ENCODE results near the gene REPIN1. TPM values are rescaled to one million over a fixed set of nuclear protein-coding genes. Genes with fewer than 3 reads are reported as not detected.

The REPIN1 gene
- total RNA-seq: 54.8 and 57.9 TPM in 2 replicates

DNA sequence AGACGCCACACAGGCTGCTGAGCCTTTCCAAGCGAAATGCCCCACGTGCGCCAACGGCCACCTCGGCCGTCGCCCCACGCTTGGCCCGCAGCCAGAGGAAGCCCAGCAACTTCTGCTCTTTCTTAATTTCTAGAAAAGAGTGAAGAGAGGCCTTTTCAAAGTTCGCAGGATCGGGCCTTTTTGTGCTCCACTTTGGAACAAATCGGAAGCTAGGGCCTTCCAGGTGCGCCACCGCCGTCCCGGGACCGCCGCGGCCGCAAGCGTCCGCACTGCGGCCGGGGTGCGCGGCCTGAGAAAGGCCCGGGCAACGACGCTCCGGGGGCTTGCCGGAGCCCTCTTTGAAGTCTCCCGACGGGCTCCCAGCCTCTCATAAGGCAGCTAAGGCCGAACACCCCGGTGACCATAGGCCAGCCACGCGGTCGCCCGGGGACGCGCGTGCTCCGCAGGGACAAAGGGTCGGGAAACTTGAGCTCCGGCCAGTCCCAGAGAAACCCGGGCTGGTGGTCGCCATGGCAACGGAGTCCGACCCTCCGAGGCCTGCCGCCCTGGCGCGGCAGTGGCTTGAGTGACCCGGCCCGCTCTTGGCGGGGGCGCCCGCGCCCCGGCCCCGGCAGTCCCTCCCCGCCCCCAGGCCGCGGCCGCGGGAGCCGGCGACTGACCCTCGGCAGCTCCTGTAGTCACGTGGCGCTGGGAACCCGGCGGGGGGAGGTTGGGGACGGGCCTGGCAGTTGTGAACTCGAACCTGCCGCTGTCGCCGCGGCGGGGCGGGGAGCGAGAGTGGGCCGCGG lies at the start of gene REPIN1:
REPIN1 (plus strand) TSS at position 727 of the 788 bp plus-strand sequence. CDS start 890 bp downstream, outside the sequence.

DNA sequence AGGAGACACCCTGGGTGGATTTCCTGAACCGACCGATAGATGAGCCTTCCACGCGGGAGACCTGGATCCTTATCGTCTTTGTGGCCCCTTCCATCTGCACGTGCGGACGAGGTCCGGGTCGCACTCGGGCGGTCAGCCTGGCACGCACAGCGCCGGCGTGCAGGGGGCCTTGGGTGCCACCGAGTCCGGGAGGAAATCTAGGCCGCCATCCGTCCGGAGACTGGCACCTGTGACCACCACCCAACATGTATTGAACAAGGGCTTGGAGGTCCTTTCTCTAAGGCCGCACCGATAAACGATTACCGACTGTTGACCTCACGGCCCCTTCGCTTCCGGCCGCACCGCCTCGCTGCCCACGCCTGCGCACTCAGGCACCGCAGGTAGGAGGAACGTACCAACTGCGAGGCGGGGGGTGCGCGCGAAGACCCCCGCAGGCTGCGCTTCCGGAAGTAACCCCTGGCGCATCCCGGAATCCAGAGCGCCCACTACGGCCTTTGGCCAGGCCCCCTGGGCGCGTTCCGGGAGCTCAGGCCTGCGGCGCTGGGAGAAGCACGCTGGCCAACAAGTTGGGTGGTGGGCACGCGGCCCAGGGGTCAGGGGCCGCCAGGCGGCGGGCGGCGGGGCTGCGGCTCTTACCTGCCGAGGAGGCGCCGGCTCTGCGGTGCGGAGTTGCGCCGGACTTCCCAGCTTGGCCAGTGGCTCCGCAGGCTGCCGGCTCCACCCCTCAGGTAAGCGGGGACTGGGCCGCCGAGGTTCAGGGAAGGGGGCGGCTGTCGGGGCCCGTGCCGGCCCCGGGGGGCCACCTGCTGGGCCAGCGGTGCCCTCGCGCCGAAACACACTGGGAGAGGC lies 45.6 kb upstream of the REPIN1 start, which contains the start of the genes ACTR3C and LRRC61:
ACTR3C (minus strand) TSS at position 713 of the 849 bp plus-strand sequence. CDS start 28,249 bp downstream, outside the sequence.
LRRC61 (plus strand) TSS at position 523 of the 849 bp plus-strand sequence. CDS start 13,507 bp downstream, outside the sequence.

GRCh38 chr7:150341263-150342120 lies 27.1 kb upstream of the REPIN1 start, which contains the start of gene RARRES2:
Gene RARRES2, minus strand, starts transcription at chr7:150341629. Its CDS starts 1,020 bp downstream, at chr7:150340609.

DNA sequence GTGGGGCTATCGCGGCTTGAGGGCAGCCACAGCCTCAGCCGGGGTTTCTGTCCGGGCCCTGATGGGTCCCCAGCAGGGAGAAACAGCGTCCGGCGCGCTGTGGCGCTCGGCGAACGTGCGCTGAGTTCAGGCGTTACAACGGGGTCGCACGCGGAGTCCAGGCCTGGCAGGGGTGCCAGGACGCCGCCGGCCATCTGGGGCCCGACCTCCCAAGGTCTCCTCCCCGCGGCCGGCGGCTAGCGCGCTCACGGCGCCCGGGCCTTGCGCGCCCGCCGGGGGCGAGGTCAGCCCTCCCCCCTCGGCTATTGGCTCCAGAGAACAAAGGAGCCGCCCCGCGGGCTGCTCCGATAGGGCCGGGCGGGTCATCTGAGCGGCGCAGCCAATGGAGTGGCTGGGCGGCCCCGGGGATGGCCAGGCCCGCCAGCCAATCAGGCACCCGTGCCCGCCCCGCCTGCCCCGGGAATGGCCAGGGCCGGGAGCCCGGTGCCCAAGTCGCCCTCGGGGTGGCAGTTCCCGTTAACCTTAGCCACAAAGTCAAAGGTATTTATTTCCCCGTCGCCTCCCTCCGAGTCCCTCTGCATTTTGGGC lies 10.3 kb downstream of the REPIN1 start, which contains the start of gene ZNF775:
ZNF775 (plus strand) TSS at position 478 of the 588 bp plus-strand sequence. CDS start 9,141 bp downstream, outside the sequence.

Other genes with a start within 250 kb of the REPIN1 start
- gene LRRC61, start 45.5 kb upstream of the REPIN1 start, total RNA-seq: 2.0 TPM in 1 of 2 replicates, not detected in the other
- 0.09 TPM in 1 of 2 replicates, not detected in the other for gene ACTR3C, start 45.3 kb upstream of the REPIN1 start, total RNA-seq
- gene RARRES2, start 27.2 kb upstream of the REPIN1 start, total RNA-seq: 90.6 and 142 TPM in 2 replicates
- 6.4 and 8.2 TPM in 2 replicates for gene ZNF775, start 10.5 kb downstream of the REPIN1 start, total RNA-seq
- gene GIMAP8, start 81.8 kb downstream of the REPIN1 start, total RNA-seq: not detected in 2 replicates
- gene GIMAP7, start 146.1 kb downstream of the REPIN1 start, total RNA-seq: not detected in 2 replicates
- gene GIMAP4, start 198.6 kb downstream of the REPIN1 start, total RNA-seq: not detected in 2 replicates

Measured in pericardium fibroblast (primary cell).